GM21360 (cell line): ENCODE data around the gene UCP2.

Experiments
- ATAC-seq: cut with Tn5 transposase; IDR thresholded peaks from one replicate; pipeline ENCODE4 v1.9.1; 2021; ENCODE audit warnings: mild to moderate bottlenecking, moderate library complexity; ENCODE audit not compliant: unreplicated experiment

UCP2 gene

GRCh38 chr11:73972620-73973449 is 9.8 kb downstream of the UCP2 start:
- ATAC-seq, result no peak

- ATAC-seq, result no peak
Measured at GRCh38 chr11:73972187-73972586, 10.5 kb downstream of the UCP2 start.

GRCh38 chr11:73971175-73971719 is 11.4 kb downstream of the UCP2 start:
- no peak for ATAC-seq

- no peak for ATAC-seq
Measured at GRCh38 chr11:73969991-73970800, 12.4 kb downstream of the UCP2 start.

- no peak for ATAC-seq
Measured at GRCh38 chr11:73969091-73969490, 13.6 kb downstream of the UCP2 start.

GRCh38 chr11:73968356-73968966 is 14.2 kb downstream of the UCP2 start:
- no peak for ATAC-seq

- ATAC-seq, result no peak
Measured at GRCh38 chr11:73965764-73966121, 16.9 kb downstream of the UCP2 start.

GRCh38 chr11:73965076-73965763 is 17.4 kb downstream of the UCP2 start:
- no peak for ATAC-seq

GRCh38 chr11:73963861-73964260 is 18.8 kb downstream of the UCP2 start:
- no peak for ATAC-seq

GRCh38 chr11:73962101-73962705 is 20.4 kb downstream of the UCP2 start:
- no peak for ATAC-seq

GRCh38 chr11:73961321-73961720 is 21.3 kb downstream of the UCP2 start:
- ATAC-seq, result no peak

GRCh38 chr11:73958521-73959141 is 24.0 kb downstream of the UCP2 start:
- no peak for ATAC-seq

GRCh38 chr11:73957654-73958361 is 24.8 kb downstream of the UCP2 start:
- no peak for ATAC-seq

- ATAC-seq, result no peak
Measured at GRCh38 chr11:73956876-73957653, 25.6 kb downstream of the UCP2 start.

- ATAC-seq, result no peak
Measured at GRCh38 chr11:73951797-73952196, 30.8 kb downstream of the UCP2 start.

- ATAC-seq, result no peak
Measured at GRCh38 chr11:73950869-73951710, 31.6 kb downstream of the UCP2 start, which contains the start of gene DNAJB13. TSS of gene DNAJB13 (plus strand) at chr11:73951026. CDS start at chr11:73951070, 44 bp downstream.

- ATAC-seq, result no peak
Measured at GRCh38 chr11:73949912-73950311, 32.7 kb downstream of the UCP2 start.

GRCh38 chr11:73949246-73949645 is 33.4 kb downstream of the UCP2 start:
- no peak for ATAC-seq
